Measurements from ENCODE around the gene PLPPR4.

Gene PLPPR4

GRCh38 chr1:99305626-99306025, 41.3 kb downstream of the PLPPR4 start:
- in situ Hi-C loops (cut with MboI; ENCODE audit: low pct_unique_long_range_greater_than_20kb, low sequenced_read_pairs, unreplicated experiment), result no loop called here
- TF ChIP-seq CTCF (IDR thresholded peaks at IDR 0.05; ENCODE audit: extremely low read depth, insufficient read depth, missing control alignments), result no peak
- DNase-seq (ENCODE audit: low spot score), result no peak

GRCh38 chr1:99306056-99306455, 41.8 kb downstream of the PLPPR4 start:
- DNase-seq (ENCODE audit: low spot score), result no peak
- TF ChIP-seq CTCF (IDR thresholded peaks at IDR 0.05; ENCODE audit: extremely low read depth, insufficient read depth, missing control alignments), result no peak
- in situ Hi-C loops (cut with MboI; ENCODE audit: low pct_unique_long_range_greater_than_20kb, low sequenced_read_pairs, unreplicated experiment), result no loop called here

- TF ChIP-seq CTCF (IDR thresholded peaks at IDR 0.05; ENCODE audit: extremely low read depth, insufficient read depth, missing control alignments), result no peak
- DNase-seq (ENCODE audit: low spot score), result no peak
- in situ Hi-C loops (cut with MboI; ENCODE audit: low pct_unique_long_range_greater_than_20kb, low sequenced_read_pairs, unreplicated experiment), result no loop called here
Measured at GRCh38 chr1:99306644-99307043, 42.4 kb downstream of the PLPPR4 start.

- no peak for TF ChIP-seq CTCF (IDR thresholded peaks at IDR 0.05; ENCODE audit: extremely low read depth, insufficient read depth, missing control alignments)
- no peak for DNase-seq (ENCODE audit: low spot score)
- in situ Hi-C loops (cut with MboI; ENCODE audit: low pct_unique_long_range_greater_than_20kb, low sequenced_read_pairs, unreplicated experiment), result no loop called here
Measured at GRCh38 chr1:99315305-99315704, 51.0 kb downstream of the PLPPR4 start.

- in situ Hi-C loops (cut with MboI; ENCODE audit: low pct_unique_long_range_greater_than_20kb, low sequenced_read_pairs, unreplicated experiment), result no loop called here
- no peak for DNase-seq (ENCODE audit: low spot score)
- no peak for TF ChIP-seq CTCF (IDR thresholded peaks at IDR 0.05; ENCODE audit: extremely low read depth, insufficient read depth, missing control alignments)
Measured at GRCh38 chr1:99326215-99326949, 62.1 kb downstream of the PLPPR4 start.

- DNase-seq (ENCODE audit: low spot score), result no peak
- TF ChIP-seq CTCF (IDR thresholded peaks at IDR 0.05; ENCODE audit: extremely low read depth, insufficient read depth, missing control alignments), result no peak
- in situ Hi-C loops (cut with MboI; ENCODE audit: low pct_unique_long_range_greater_than_20kb, low sequenced_read_pairs, unreplicated experiment), result no loop called here
Measured at GRCh38 chr1:99327357-99327756, 63.1 kb downstream of the PLPPR4 start.

Measured in GM13977 (cell line).